A673 (cell line): ENCODE data around the gene CXorf49B.

Experiments
- EZH2 ChIP-seq: fragments of 200-600 bp; sonication (generic); IDR thresholded peaks from 2 replicates; pipeline ENCODE4 v1.6.1; 2017; ENCODE audit warnings: borderline replicate concordance, low read depth, mild to moderate bottlenecking, mixed read lengths, antibody characterized with exemption, low read length; ENCODE audit not compliant: poor library complexity, severe bottlenecking
- TF ChIP-seq, protein P1 (sequence below): fragments of 300-800, 200-600 bp; sonication (generic); conservative IDR thresholded peaks from 2 replicates; pipeline ENCODE4 v1.5.1; 2017; ENCODE audit warnings: low read depth, mild to moderate bottlenecking, antibody characterized with exemption, low read length, moderate library complexity, mixed read lengths

DNA sequence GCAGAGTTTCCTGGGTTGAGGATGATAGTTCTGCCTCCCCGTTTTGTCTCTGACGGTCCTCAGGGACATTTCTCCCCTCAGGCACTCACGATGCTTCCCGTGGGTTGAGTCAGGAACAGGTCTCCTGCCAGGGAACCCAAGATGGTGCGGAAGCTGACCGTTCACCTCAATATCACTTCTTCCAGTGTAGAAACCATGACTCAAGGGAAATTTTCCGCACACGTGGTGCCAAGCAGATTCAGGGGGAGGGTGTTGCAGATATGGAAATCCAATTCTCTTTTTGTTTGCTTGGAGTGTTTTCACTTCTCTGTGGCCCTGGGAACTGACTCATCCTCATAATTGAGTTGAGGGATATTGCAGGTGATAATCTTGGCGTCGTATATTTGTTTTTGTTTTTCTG is 46.7 kb downstream of the CXorf49B start:
- TF ChIP-seq, protein P1, sequence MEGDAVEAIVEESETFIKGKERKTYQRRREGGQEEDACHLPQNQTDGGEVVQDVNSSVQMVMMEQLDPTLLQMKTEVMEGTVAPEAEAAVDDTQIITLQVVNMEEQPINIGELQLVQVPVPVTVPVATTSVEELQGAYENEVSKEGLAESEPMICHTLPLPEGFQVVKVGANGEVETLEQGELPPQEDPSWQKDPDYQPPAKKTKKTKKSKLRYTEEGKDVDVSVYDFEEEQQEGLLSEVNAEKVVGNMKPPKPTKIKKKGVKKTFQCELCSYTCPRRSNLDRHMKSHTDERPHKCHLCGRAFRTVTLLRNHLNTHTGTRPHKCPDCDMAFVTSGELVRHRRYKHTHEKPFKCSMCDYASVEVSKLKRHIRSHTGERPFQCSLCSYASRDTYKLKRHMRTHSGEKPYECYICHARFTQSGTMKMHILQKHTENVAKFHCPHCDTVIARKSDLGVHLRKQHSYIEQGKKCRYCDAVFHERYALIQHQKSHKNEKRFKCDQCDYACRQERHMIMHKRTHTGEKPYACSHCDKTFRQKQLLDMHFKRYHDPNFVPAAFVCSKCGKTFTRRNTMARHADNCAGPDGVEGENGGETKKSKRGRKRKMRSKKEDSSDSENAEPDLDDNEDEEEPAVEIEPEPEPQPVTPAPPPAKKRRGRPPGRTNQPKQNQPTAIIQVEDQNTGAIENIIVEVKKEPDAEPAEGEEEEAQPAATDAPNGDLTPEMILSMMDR: no peak
- no peak for TF ChIP-seq EZH2
